ENCODE measurements around the gene RFX8. TPM values are rescaled to one million over a fixed set of nuclear protein-coding genes. Genes with fewer than 3 reads are reported as not detected.

Gene RFX8
- total and polyA plus RNA-seq, 2 donors (not counting 3 experiments of a cell fraction or from before 2014, with no cell fraction given) = 0.21 to 1.00 TPM

DNA sequence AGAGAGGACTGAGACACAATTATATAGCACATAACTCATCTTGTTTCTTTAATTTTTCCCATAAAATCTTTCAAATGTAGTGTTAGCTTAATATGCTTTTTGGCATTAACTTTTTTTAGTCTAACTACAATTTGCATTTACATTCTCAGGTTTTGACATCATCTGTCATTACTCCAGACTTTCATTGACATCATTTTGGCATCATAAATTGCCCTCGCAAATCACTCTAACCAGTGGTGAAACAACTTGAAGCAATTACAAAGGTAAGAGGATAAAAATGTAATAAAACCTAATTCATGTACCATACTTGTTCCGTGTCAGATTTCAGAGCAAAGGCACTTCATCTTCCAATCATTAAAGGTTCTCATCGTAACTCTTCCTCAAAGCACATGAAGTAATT is 41.4 kb downstream of the RFX8 start:
- BruUV-seq (replicated peaks) = no TSS peak
- H3K9me3 ChIP-seq (replicated peaks; ENCODE audit: control insufficient read depth, insufficient read depth, low read length) = no peaks in the 10 kb centered on the region
- no peaks in the 10 kb centered on the region for H3K79me2 ChIP-seq (ENCODE audit: control insufficient read depth, insufficient read depth, low read length)
- no peaks in the 10 kb centered on the region for H3K27me3 ChIP-seq (ENCODE audit: control insufficient read depth in 2 of 2, insufficient read depth in 2 of 2, low read length in 2 of 2)
- no peaks in the 10 kb centered on the region for H3K36me3 ChIP-seq (ENCODE audit: control insufficient read depth in 2 of 2, extremely low read depth in 1 of 2, insufficient read depth in 2 of 2, low read length in 2 of 2)
- no peaks in the 10 kb centered on the region for H4K20me1 ChIP-seq (replicated peaks; ENCODE audit: control insufficient read depth, extremely low read depth, insufficient read depth, low read length)
- ChIA-PET CTCF (no interaction called here), POLR2A (no interaction called here)
- FAIRE-seq = peak; percentile 15
- no peak overlapping the region for H3K27ac ChIP-seq (ENCODE audit: insufficient read depth, low read depth, low read length)
- TF ChIP-seq MAX (IDR thresholded peaks at IDR 0.05; ENCODE audit: insufficient read depth, insufficient read length) = no peak
- no peak for TF ChIP-seq EZH2 (IDR thresholded peaks at IDR 0.05; ENCODE audit: borderline replicate concordance, low read depth, low read length, severe bottlenecking)
- no peak for TF ChIP-seq MYC (IDR thresholded peaks at IDR 0.05; ENCODE audit: low read depth, low read length)
- no peak for TF ChIP-seq POLR2A (IDR thresholded peaks at IDR 0.05; ENCODE audit: low read depth, low read length)
- no peak for TF ChIP-seq POLR2AphosphoS5 (IDR thresholded peaks at IDR 0.05; ENCODE audit: insufficient read depth, low read depth, low read length)
- TF ChIP-seq FOS (IDR thresholded peaks at IDR 0.05; ENCODE audit: borderline replicate concordance, insufficient read depth, low read length) = no peak
- TF ChIP-seq GATA2 (IDR thresholded peaks at IDR 0.05; ENCODE audit: insufficient read depth, insufficient read length, low read depth, low read length) = no peak
- no peak for TF ChIP-seq JUN (IDR thresholded peaks at IDR 0.05; ENCODE audit: borderline replicate concordance, insufficient read depth, insufficient read length, low read depth)
- TF ChIP-seq, protein P1, sequence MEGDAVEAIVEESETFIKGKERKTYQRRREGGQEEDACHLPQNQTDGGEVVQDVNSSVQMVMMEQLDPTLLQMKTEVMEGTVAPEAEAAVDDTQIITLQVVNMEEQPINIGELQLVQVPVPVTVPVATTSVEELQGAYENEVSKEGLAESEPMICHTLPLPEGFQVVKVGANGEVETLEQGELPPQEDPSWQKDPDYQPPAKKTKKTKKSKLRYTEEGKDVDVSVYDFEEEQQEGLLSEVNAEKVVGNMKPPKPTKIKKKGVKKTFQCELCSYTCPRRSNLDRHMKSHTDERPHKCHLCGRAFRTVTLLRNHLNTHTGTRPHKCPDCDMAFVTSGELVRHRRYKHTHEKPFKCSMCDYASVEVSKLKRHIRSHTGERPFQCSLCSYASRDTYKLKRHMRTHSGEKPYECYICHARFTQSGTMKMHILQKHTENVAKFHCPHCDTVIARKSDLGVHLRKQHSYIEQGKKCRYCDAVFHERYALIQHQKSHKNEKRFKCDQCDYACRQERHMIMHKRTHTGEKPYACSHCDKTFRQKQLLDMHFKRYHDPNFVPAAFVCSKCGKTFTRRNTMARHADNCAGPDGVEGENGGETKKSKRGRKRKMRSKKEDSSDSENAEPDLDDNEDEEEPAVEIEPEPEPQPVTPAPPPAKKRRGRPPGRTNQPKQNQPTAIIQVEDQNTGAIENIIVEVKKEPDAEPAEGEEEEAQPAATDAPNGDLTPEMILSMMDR (IDR thresholded peaks at IDR 0.05; ENCODE audit: extremely low read depth in 1 of 2, insufficient read depth in 1 of 2, low read depth in 1 of 2, low read length in 2 of 2) = no peak
- DNase-seq (ENCODE audit: low read depth, low spot score) = no peak
- H3K9me1 ChIP-seq (replicated peaks; ENCODE audit: control insufficient read depth, extremely low read depth, insufficient read depth, low read length) = no peaks in the 10 kb centered on the region
- H2AFZ ChIP-seq (ENCODE audit: low read depth, low read length) = no peak overlapping the region
- dilution Hi-C loops (cut with MboI; ENCODE audit: extremely low pct_ligation_motif_present, low sequenced_read_pairs) (no loop called here), intact Hi-C loops (cut with micrococcal nuclease) (no loop called here)
- peaks cover 4% of the 10 kb centered on the region for H3K4me1 ChIP-seq (ENCODE audit: control insufficient read depth, extremely low read depth, insufficient read depth, low read length)
- no peak overlapping the region for H3K9ac ChIP-seq (replicated peaks; ENCODE audit: extremely low read depth, insufficient read depth, low read length)
- no peak overlapping the region for H3K4me3 ChIP-seq (replicated peaks in 1 of 3; ENCODE audit: insufficient read depth in 1 of 3, low read depth in 1 of 3, low read length in 3 of 3)
- no peak overlapping the region for H3K4me2 ChIP-seq (ENCODE audit: insufficient read depth, low read length)

Measured in endothelial cell of umbilical vein (primary cell).